Stimulated activated CD8-positive, alpha-beta memory T cell treated with anti-CD3 and anti-CD28 coated beads, Interleukin-4, amount 100 ng/mL, for 24 hours (primary cell): ENCODE data around the gene NACAD.
"Not testable (repeated sequence)": the region's sequence is repeated elsewhere in the genome, so short reads cannot be mapped to it uniquely, and the experiment has no call there.

Source experiments
- DNase-seq: peaks from one replicate; pipeline ENCODE4 v3.0.0-alpha.2; 2020; ENCODE audit warnings: low read depth

NACAD gene

DNA sequence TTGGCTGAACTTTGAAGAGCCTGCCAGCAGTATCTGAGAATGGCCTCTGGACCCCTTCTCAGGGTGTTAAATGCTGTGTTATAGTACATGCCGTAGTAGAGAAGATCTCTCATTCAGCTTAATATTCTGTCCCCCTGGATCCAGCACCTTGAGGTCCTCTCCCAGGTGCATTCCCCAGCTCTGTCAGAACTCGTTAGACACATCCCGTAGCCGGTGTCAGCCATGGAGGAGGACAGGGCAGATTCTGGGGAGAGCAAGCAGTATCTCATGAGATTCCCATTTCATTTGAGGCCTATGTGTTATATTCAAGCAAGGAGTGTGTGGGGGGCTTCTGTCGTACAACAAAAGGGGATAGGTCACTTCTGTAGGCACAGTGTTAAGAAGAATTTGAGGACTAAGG, 34.8 kb downstream of the NACAD start:
- DNase-seq = no peak

- DNase-seq = no peak
Observed at GRCh38 chr7:45053401-45053800, 35.4 kb downstream of the NACAD start.

DNA sequence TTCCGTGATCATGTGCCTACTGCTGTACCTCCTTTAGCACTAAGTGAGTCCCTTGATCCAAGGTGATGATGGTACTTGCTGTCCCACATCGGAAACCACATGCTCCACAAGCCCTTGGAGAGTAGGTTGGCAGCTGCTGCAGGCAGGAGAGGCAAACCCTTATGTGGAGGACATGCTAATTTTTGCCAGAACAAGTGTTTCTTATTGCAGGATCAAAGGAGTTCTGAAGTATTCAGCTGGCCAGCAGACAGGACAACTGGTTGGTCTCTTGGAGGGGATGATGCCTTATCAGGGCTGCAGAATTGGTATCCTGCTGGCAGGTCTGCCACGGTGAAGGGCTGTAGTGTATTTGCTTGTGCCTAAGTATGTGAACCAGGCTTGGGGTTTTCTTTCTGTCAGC, 36.8 kb downstream of the NACAD start:
- no peak for DNase-seq

GRCh38 chr7:45050198-45050597, 38.6 kb downstream of the NACAD start:
- no peak for DNase-seq

DNA sequence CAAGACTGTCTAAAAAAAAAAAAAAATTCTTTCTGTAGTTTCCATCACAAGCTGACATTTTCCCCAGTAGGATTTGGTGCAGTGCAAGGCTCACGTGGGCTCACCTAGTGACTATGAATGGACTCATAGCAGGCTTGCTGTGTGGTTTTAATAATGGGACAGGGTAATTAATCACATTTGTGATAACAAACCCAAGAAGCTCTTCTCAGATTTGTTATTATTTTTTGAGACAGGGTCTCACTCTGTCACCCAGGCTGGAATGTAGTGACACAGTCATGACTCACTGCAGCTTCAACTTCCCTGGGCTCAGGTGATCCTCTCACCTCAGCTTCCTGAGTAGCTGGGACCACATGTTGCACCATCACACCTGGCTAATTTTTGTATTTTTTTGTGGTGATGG, 40.0 kb downstream of the NACAD start:
- DNase-seq = no peak

- no peak for DNase-seq
Observed at GRCh38 chr7:45044338-45044737, 44.4 kb downstream of the NACAD start.

DNA sequence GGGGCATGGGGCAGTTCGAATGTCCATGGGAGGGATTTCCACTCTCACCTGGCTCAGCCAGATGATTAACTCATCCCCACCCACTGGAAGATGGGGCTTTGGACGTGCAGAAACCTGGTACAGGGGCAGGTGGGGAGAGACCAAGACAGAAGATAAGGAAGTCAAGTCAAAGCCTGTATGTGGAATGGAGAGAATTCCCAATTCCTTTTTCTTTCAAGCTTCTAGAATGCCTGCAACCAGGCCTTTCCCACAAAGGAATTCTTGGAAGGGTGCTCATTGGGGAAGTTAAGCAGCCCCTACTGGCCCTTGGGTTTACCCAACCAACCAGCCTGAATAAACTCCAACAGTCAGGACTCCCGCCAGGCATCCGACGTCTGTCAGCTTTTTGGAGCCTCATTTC, 49.7 kb downstream of the NACAD start:
- no peak for DNase-seq

DNA sequence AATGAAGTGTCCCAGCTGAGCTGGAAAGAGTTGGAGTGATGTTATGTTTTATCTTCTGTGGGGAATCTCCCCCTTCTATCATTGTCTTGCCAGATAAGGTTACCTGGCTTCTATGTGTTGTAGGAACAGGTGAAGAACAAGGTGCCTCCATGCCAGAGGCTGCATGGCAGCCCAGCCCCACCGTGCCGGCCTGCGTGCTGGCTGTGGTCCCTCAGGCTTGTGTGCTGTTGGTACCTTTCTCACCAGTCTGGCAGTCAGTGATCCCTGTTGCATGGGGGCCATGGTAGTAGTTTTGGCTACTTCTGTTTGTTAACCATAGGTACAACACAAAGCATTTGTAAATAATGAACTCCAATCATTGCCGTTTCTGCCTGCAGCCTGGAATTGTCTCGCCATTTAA, 50.9 kb downstream of the NACAD start:
- no peak for DNase-seq

DNA sequence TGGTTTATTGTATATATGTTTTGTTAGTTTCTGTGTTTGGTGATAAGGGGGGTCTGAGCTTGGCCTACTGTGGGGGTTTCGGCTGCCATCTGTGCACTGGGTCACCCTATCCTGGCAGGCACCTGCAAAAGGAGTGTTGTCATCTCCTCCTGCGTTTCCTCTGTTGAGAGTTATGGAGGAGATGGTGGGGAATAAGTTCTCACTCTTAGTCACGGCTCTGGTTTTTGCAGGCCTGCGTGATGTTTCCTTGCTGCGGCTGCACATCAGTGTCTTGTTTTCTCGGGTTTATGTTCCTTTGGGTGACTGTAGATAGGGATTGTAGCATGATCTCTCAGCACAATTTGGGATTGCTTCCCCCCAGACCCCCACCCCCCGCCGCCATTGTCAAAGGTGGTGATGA, 52.0 kb downstream of the NACAD start:
- DNase-seq = no peak

- no peak for DNase-seq
Observed at GRCh38 chr7:45036317-45036716, 52.5 kb downstream of the NACAD start.

DNA sequence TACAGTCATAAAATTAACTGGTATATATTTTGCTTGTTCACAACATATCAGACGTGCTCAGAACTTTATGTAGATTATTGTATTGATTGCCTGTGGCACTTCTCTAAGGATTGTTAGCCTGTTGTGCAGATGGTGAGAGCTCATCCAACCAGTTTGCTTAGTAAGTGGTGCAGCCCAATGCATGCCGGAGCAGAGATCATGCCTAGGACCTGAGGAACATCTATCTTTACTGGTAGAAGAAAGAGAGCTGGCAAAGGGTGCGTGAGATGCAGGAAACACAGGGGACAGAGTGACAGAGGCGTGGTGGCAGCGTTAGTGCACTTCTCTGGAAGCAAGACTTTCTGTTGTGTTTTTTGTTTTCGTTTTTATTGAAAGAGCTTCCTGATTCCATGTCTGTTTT, 52.9 kb downstream of the NACAD start:
- no peak for DNase-seq

GRCh38 chr7:45035371-45035770, 53.4 kb downstream of the NACAD start:
- no peak for DNase-seq

DNA sequence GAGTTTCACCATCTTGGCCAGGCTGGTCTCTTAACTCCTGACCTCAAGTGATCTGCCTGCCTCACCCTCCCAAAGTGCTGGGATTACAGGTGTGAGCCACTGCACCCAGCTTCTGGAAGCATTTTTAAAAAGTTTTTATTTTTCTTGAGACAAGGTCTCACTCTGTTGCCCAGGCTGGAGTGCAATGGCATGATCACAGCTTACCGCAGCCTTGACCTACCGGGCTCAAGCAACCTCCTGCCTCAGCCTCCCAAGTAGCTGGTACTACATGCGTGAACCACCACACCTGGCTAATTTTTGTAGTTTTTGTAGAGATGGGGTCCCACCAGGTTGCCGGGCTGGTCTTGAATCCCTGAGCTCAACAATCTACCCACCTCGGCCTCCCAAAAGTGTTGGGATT, 54.1 kb downstream of the NACAD start:
- not testable (repeated sequence) for DNase-seq

GRCh38 chr7:45033931-45034290, 54.9 kb downstream of the NACAD start:
- no peak for DNase-seq

GRCh38 chr7:45033261-45033930, 55.4 kb downstream of the NACAD start:
- DNase-seq = no peak

DNA sequence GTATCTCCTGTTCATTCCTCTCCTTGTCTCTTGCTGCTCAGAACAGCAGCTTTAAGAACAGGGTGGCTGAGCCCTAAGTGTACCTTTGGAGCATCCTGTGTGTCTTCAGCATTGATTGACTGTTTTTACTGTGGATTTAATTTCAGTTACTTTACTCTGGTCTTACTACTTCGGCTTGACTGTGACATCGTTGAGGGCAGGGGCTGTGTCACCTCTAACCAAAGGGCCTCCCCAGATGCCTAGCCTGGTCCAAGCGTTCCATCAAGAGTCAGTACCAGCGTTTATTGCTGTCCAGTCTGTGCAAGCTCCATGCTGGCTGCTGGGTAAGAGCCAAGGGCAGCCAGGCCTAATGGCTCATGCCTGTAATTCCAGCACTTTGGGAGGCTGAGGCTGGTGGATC, 56.3 kb downstream of the NACAD start:
- no peak for DNase-seq

DNA sequence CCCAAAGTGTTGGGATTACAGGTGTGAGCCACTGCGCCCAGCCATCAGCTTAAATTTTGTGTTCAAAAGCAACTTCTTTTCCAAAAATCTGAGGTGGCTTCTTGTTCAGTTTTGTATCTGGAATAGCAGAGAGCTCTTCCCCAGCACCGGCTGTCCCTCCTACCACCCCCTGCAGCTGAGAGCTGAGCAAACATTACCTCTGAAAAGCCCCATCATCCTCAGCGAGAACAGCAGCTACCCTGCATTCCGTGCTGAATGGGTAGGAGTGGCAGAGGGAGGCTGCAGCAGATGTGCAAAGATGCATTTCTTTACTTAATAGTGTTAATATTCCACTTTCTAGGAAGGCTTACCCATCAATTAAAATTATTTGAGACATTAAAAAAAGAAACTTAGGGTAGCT, 56.9 kb downstream of the NACAD start:
- no peak for DNase-seq
